ENCODE measurements around the gene PERM1. TPM values are rescaled to one million over a fixed set of nuclear protein-coding genes. Genes with fewer than 3 reads are reported as not detected.
A peak's percentile ranks its signal among the peaks of the same experiment; 100 is the strongest.

Gene PERM1
- total and polyA plus RNA-seq, 9 of the 15 experiments (the other 6 are each of a cell fraction or from before 2014, with no cell fraction given): not detected

- TF ChIP-seq PTRF (tag; IDR thresholded peaks at IDR 0.05) (no peak), POU5F1 (IDR thresholded peaks at IDR 0.05; ENCODE audit: borderline replicate concordance, low read depth, low read length, partially characterized antibody) (no peak), ETV5 (CRISPR knock-in tag; IDR thresholded peaks at IDR 0.05; ENCODE audit: low read depth) (no peak), ILF3 (IDR thresholded peaks at IDR 0.05; ENCODE audit: borderline replicate concordance) (no peak), ZNF354B (CRISPR knock-in tag; IDR thresholded peaks at IDR 0.05) (no peak), ZEB2 (IDR thresholded peaks at IDR 0.05) (no peak), CEBPZ (IDR thresholded peaks at IDR 0.05; ENCODE audit: borderline replicate concordance, low read depth, low read length) (no peak), FOXK2 (conservative IDR thresholded peaks at IDR 0.05 in 1 of 2, IDR thresholded peaks at IDR 0.05 in 1 of 2; ENCODE audit: low read depth in 2 of 2) (no peak), SMARCC2 (IDR thresholded peaks at IDR 0.05; ENCODE audit: low read depth) (no peak), DACH1 (IDR thresholded peaks at IDR 0.05; ENCODE audit: partially characterized antibody) (no peak), YBX1 (IDR thresholded peaks at IDR 0.05) (no peak), ZNF347 (CRISPR knock-in tag; IDR thresholded peaks at IDR 0.05; ENCODE audit: low read depth) (no peak), CHD4 (IDR thresholded peaks at IDR 0.05; ENCODE audit: insufficient read depth, insufficient replicate concordance, low read depth, low read length, poor library complexity, severe bottlenecking) (no peak), SMAD4 (CRISPR knock-in tag; conservative IDR thresholded peaks at IDR 0.05) (peak; percentile 28; the same call in 1 of the 2 replicates), ZNF41 (CRISPR knock-in tag; conservative IDR thresholded peaks at IDR 0.05) (no peak), ELF2 (CRISPR knock-in tag; IDR thresholded peaks at IDR 0.05) (no peak), GATAD2A (IDR thresholded peaks at IDR 0.05) (no peak), MYC (IDR thresholded peaks at IDR 0.05; ENCODE audit: low read depth, low read length) (no peak), MYC (CRISPR knock-in tag; IDR thresholded peaks at IDR 0.05; ENCODE audit: borderline replicate concordance, low read depth) (no peak), ZNF224 (CRISPR knock-in tag; IDR thresholded peaks at IDR 0.05) (no peak)
- TF ChIP-seq, protein P1, sequence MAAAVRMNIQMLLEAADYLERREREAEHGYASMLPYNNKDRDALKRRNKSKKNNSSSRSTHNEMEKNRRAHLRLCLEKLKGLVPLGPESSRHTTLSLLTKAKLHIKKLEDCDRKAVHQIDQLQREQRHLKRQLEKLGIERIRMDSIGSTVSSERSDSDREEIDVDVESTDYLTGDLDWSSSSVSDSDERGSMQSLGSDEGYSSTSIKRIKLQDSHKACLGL (CRISPR knock-in tag; IDR thresholded peaks at IDR 0.05; ENCODE audit: borderline replicate concordance, poor library complexity, severe bottlenecking): no peak
- TF ChIP-seq, protein P2, sequence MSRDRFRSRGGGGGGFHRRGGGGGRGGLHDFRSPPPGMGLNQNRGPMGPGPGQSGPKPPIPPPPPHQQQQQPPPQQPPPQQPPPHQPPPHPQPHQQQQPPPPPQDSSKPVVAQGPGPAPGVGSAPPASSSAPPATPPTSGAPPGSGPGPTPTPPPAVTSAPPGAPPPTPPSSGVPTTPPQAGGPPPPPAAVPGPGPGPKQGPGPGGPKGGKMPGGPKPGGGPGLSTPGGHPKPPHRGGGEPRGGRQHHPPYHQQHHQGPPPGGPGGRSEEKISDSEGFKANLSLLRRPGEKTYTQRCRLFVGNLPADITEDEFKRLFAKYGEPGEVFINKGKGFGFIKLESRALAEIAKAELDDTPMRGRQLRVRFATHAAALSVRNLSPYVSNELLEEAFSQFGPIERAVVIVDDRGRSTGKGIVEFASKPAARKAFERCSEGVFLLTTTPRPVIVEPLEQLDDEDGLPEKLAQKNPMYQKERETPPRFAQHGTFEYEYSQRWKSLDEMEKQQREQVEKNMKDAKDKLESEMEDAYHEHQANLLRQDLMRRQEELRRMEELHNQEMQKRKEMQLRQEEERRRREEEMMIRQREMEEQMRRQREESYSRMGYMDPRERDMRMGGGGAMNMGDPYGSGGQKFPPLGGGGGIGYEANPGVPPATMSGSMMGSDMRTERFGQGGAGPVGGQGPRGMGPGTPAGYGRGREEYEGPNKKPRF (IDR thresholded peaks at IDR 0.05; ENCODE audit: low read depth, low read length): no peak
These were observed 37.5 kb upstream of the PERM1 start (continued) for GRCh38 chr1:1019122-1019999.

Measured in K562 (cell line).